Upper lobe of right lung (tissue), 1 donor: Measurements from ENCODE around the gene PGAP3. TPM values are rescaled to one million over a fixed set of nuclear protein-coding genes. Genes with fewer than 3 reads are reported as not detected.
A peak's percentile ranks its signal among the peaks of the same experiment; 100 is the strongest.

ENCODE experiments used
- ATAC-seq: fragments of 200-7000 bp; cut with Tn5 transposase; one replicate; pipeline ENCODE4 v1.9.1; 2020; ENCODE audit warnings: mild to moderate bottlenecking, moderate library complexity
- DNase-seq: peaks from one replicate; pipeline ENCODE4 v3.0.0-alpha.2; 2020
- H3K27ac ChIP-seq: fragments of 200-600 bp; one replicate; pipeline ENCODE4 v1.8.0; 2022
- H3K27me3 ChIP-seq: fragments of 200-600 bp; one replicate; pipeline ENCODE4 v1.8.0; 2022; ENCODE audit warnings: mild to moderate bottlenecking
- H3K36me3 ChIP-seq: fragments of 200-600 bp; one replicate; pipeline ENCODE4 v1.8.0; 2022
- H3K4me1 ChIP-seq: fragments of 200-600 bp; one replicate; pipeline ENCODE4 v1.8.0; 2022
- H3K4me3 ChIP-seq: fragments of 200-600 bp; one replicate; pipeline ENCODE4 v1.8.0; 2022; ENCODE audit warnings: mild to moderate bottlenecking
- H3K9me3 ChIP-seq: fragments of 200-600 bp; one replicate; pipeline ENCODE4 v1.8.0; 2022
- intact Hi-C: fragments of 100-400 bp; cut with DNase I; formaldehyde crosslinking; loops from one replicate; pipeline ENCODE4 v1.11.0; 2022
- total RNA-seq: library from RNA; stranded (reverse); fragmentation: NEBNext Ultra II Directional; extraction: Animal tissue kit (Norgen Biotek cat#: 25700); gene quantifications from one replicate; pipeline ENCODE4 v1.2.1, GENCODE V29; 2021
- TF ChIP-seq, protein P1 (sequence below): fragments of 200-600 bp; IDR thresholded peaks from one replicate; pipeline ENCODE4 v1.8.0; 2022; ENCODE audit warnings: antibody characterized with exemption
- donor health status: DM: no; HTN: yes; CAD: no; lungs with severe emphysema.

PGAP3 gene
- total RNA-seq, 1 donor from 2014 or later, result 24.5 TPM

DNA sequence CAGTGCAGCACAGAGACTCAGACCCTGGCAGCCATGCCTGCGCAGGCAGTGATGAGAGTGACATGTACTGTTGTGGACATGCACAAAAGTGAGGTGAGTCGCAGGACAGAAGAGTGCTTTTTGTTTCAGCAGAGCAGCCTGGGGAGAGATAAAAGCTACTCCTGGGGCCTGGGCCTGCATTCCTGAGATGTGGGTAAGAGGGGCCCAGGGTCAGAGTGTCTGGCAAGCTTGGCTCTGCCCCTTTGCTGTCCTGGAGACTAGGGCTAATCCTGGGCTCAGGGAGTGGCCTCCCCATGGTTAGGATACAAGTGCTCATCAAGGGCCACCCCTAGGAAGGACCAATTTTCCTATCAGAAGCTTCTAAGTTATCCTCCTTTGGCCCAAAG is 7.2 kb upstream of the PGAP3 start:
- Histone ChIP-seq H3K4me3 (no peak overlapping the region), H3K4me1 (peaks cover 5% of the 10 kb centered on the region), H3K27me3 (no peaks in the 10 kb centered on the region), H3K9me3 (no peaks in the 10 kb centered on the region), H3K36me3 (no peaks in the 10 kb centered on the region), H3K27ac (no peak overlapping the region)
- TF ChIP-seq, protein P1, sequence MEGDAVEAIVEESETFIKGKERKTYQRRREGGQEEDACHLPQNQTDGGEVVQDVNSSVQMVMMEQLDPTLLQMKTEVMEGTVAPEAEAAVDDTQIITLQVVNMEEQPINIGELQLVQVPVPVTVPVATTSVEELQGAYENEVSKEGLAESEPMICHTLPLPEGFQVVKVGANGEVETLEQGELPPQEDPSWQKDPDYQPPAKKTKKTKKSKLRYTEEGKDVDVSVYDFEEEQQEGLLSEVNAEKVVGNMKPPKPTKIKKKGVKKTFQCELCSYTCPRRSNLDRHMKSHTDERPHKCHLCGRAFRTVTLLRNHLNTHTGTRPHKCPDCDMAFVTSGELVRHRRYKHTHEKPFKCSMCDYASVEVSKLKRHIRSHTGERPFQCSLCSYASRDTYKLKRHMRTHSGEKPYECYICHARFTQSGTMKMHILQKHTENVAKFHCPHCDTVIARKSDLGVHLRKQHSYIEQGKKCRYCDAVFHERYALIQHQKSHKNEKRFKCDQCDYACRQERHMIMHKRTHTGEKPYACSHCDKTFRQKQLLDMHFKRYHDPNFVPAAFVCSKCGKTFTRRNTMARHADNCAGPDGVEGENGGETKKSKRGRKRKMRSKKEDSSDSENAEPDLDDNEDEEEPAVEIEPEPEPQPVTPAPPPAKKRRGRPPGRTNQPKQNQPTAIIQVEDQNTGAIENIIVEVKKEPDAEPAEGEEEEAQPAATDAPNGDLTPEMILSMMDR, result no peak
- ATAC-seq, result no peak
- DNase-seq, result peak; percentile 23
- intact Hi-C loops, result no loop called here

DNA sequence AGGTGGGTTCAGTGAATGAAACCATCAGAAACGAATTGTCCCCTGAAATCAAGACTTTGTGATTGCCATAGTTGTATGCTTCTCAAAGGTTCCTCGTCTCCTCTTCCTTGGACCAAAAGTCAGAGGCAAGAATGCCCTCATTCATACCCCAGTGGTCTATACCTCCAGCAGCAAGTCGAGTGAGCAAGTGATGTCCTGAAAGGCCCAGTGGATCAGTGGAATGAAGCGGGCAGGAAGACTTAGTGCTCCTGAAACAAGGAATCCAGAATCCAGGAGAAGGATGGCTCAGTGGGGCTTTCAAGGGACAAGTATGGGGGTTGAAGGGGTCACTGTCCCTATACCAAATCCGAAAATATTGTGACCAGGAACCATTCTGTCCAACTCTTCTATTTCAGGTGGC is 6.7 kb upstream of the PGAP3 start:
- H3K4me1 ChIP-seq, result peaks cover 5% of the 10 kb centered on the region
- H3K36me3 ChIP-seq, result no peaks in the 10 kb centered on the region
- no peak for DNase-seq
- H3K27me3 ChIP-seq, result no peaks in the 10 kb centered on the region
- TF ChIP-seq, protein P1, result no peak
- H3K9me3 ChIP-seq, result no peaks in the 10 kb centered on the region
- no peak overlapping the region for H3K27ac ChIP-seq
- no peak overlapping the region for H3K4me3 ChIP-seq
- ATAC-seq, result no peak
- intact Hi-C loops, result no loop called here

DNA sequence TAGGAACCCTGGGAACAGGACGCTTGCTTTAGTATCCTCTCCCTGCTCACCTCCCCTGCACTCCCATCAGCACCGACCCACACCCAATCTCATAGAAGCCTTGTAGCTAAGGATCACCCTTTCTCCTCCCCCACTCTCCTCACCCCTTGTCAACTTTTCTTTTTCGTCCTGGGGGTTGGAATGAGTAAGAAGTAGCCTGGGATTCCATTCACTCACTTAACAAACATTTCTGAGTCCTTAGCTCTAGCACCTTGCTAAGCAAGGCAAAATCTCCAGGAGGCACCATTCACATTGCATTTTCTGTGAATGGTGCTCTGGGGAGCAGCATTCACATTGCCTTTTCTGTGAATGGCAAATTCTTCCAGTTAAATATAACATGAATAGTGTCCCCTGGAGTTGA is 1.1 kb upstream of the PGAP3 start:
- Histone ChIP-seq H3K27me3 (no peaks in the 10 kb centered on the region), H3K4me3 (no peak overlapping the region), H3K27ac (no peak overlapping the region), H3K36me3 (peaks cover 9% of the 10 kb centered on the region), H3K9me3 (no peaks in the 10 kb centered on the region), H3K4me1 (peaks cover 16% of the 10 kb centered on the region)
- DNase-seq (no peak), ATAC-seq (no peak)
- TF ChIP-seq, protein P1, result no peak
- intact Hi-C loops, result no loop called here

DNA sequence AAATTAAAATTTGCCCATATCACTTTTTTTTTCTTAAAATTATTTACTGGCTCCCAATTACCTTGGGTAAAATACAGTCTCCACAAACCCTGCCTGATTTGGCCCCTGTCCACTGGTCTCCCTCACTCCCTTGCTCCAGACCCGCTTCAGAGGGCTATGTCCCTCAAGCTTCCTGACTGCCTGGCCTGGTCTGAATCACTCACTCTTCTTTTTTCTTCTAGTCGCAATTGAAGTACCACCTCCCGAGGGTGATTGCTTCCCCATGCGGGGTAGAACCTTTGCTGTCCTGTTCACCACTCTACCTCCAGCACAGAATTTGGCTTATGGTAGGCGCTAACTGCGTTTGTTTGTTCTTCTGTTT is 598 bp upstream of the PGAP3 start:
- Histone ChIP-seq H3K27ac (peak overlapping the region; percentile 91), H3K27me3 (no peaks in the 10 kb centered on the region), H3K4me3 (peak overlapping the region; percentile 79), H3K4me1 (peaks cover 16% of the 10 kb centered on the region), H3K9me3 (no peaks in the 10 kb centered on the region), H3K36me3 (peaks cover 9% of the 10 kb centered on the region)
- ATAC-seq (no peak), DNase-seq (no peak)
- intact Hi-C loops, result no loop called here
- TF ChIP-seq, protein P1, result no peak

DNA sequence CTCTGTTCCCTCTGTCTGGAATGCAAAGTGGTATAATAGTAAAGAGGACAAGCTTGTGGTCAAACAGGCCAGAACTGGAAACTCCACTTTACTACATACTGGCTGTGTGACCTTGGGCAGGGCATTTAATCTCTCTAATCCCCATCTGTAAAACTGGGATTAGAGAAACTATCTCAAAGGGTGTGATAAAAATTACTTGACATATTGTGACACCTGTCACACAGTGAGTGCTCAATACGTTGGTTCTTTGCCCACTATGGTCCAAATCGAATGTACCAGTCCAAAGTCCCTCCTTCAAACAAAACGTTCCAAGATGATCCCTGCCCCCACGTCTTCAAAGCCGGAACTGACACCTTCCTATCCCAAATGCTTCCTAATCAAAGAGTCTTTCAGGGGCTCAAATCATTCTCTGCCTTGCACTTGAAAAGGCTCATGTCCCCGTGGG is 734 bp downstream of the PGAP3 start:
- ATAC-seq (no peak), DNase-seq (no peak)
- H3K4me3 ChIP-seq, result peak overlapping the region; percentile 79
- H3K36me3 ChIP-seq, result peaks cover 15% of the 10 kb centered on the region
- H3K9me3 ChIP-seq, result no peaks in the 10 kb centered on the region
- H3K4me1 ChIP-seq, result peaks cover 16% of the 10 kb centered on the region
- peak overlapping the region; percentile 91 for H3K27ac ChIP-seq
- intact Hi-C loops, result no loop called here
- no peaks in the 10 kb centered on the region for H3K27me3 ChIP-seq
- TF ChIP-seq, protein P1, result no peak
